SK-N-MC (cell line): ENCODE measurements around the gene GUCY1A2.

Experiments
- EZH2 ChIP-seq: fragments of 200-600 bp; sonication (generic); IDR thresholded peaks from one replicate; pipeline ENCODE4 v1.6.1; 2017; ENCODE audit warnings: antibody characterized with exemption
- POLR2AphosphoS5 ChIP-seq: IDR thresholded peaks from 2 replicates; pipeline ENCODE4 v1.6.1; 2012; ENCODE audit warnings: mild to moderate bottlenecking, low read depth, low read length, borderline replicate concordance

DNA sequence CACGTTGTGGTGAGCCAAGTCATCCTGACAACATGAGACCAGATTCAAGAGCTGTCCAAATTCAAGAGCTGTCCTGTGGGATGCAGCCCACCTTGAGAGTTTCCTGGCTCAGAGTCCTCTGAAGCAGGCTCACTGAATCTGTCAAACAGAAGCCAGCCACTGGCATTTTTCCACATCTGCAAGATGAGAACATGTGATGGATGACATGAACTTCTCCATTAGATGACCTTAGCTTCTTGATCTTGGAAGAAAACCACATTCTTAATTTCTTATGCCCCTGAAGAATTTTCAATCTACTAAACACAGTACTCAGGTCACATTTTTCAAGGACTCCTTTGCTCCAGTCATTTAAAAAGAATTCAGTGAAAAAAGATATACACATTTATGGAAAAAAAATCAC lies 291.0 kb downstream of the GUCY1A2 start:
- TF ChIP-seq EZH2 (no peak), POLR2AphosphoS5 (no peak)
